Common myeloid progenitor, CD34-positive (primary cell): ENCODE measurements around the gene TSNAX.

Experiments
- CTCF ChIA-PET: fragments of 350-600 bp; sonication (Branson Sonifier 250); formaldehyde crosslinking; loops from one replicate; lab custom pipeline; 2021; ENCODE audit warnings: antibody characterized with exemption; lab: Charles Lee
- POLR2A ChIA-PET: fragments of 350-600 bp; sonication (Branson Sonifier 250); formaldehyde crosslinking; loops from one replicate; lab custom pipeline; 2021; ENCODE audit warnings: antibody characterized with exemption; lab: Charles Lee
- DNase-seq, 3 donors: peaks; one replicate each; pipeline versions ENCODE4 v3.0.0 to v3.0.0-alpha.2; 2013
- H3K27ac ChIP-seq, 2 experiments: 1 replicate in 1 of 2; 2 replicates in 1 of 2; pipeline ENCODE4 v1.7.0; 2013; ENCODE audit warnings: inconsistent platforms in 2 of 2, low read length in 2 of 2, mild to moderate bottlenecking in 2 of 2, low read depth in 1 of 2, moderate library complexity in 1 of 2; ENCODE audit not compliant: severe bottlenecking in 2 of 2, insufficient read depth in 1 of 2, poor library complexity in 1 of 2
- H3K27me3 ChIP-seq, 5 experiments: replicated peaks in 2 of 5; 1 replicate in 3 of 5; 2 replicates in 2 of 5; pipeline versions ENCODE4 v1.6.1 to v1.7.0; 2013; ENCODE audit warnings: low read length in 4 of 5, mild to moderate bottlenecking in 2 of 5, moderate library complexity in 2 of 5, inconsistent platforms in 1 of 5; ENCODE audit not compliant: insufficient read depth in 5 of 5, control insufficient read depth in 4 of 5
- H3K36me3 ChIP-seq, 4 experiments: 1 replicate in 2 of 4; 2 replicates in 2 of 4; pipeline versions ENCODE4 v1.6.1 to v1.7.0; 2013; ENCODE audit warnings: low read length in 3 of 4, control low read depth in 1 of 4, mild to moderate bottlenecking in 1 of 4; ENCODE audit not compliant: control insufficient read depth in 4 of 4, insufficient read depth in 4 of 4
- H3K4me1 ChIP-seq, 4 experiments: 1 replicate in 3 of 4; 2 replicates in 1 of 4; pipeline versions ENCODE4 v1.6.1 to v1.7.1; 2013; ENCODE audit warnings: low read length in 3 of 4, mild to moderate bottlenecking in 3 of 4, control low read depth in 1 of 4, inconsistent platforms in 1 of 4, moderate library complexity in 1 of 4; ENCODE audit not compliant: control insufficient read depth in 4 of 4, insufficient read depth in 4 of 4; ENCODE audit errors: control extremely low read depth in 1 of 4
- H3K4me3 ChIP-seq, 7 experiments: 1 replicate in 4 of 7; 2 replicates in 3 of 7; pipeline versions ENCODE4 v1.5.1 to v1.7.0; 2013; ENCODE audit warnings: mild to moderate bottlenecking in 7 of 7, low read length in 6 of 7, moderate library complexity in 6 of 7, inconsistent platforms in 2 of 7, low read depth in 2 of 7, control low read depth in 1 of 7; ENCODE audit not compliant: insufficient read depth in 4 of 7, control insufficient read depth in 1 of 7; ENCODE audit errors: extremely low read depth in 1 of 7
- H3K9me3 ChIP-seq, 5 experiments: 1 replicate in 4 of 5; 2 replicates in 1 of 5; pipeline versions ENCODE4 v1.6.1 to v1.7.1; 2013; ENCODE audit warnings: low read length in 4 of 5, mild to moderate bottlenecking in 2 of 5, inconsistent platforms in 1 of 5, low read depth in 1 of 5, moderate library complexity in 1 of 5; ENCODE audit not compliant: control insufficient read depth in 4 of 5, insufficient read depth in 2 of 5; ENCODE audit errors: control extremely low read depth in 1 of 5
- whole genome bisulfite sequencing: methylation state at CpG from one replicate; pipeline ENCODE4 v1.1.5; 2013; ENCODE audit not compliant: insufficient coverage; 5-methylcytosine and 5-hydroxymethylcytosine counted together

The TSNAX gene

GRCh38 chr1:231533240-231533639 is 4.8 kb downstream of the TSNAX start:
- DNase-seq: no peak
- Histone ChIP-seq H3K36me3 (peaks cover 6 to 28% (median 19%) of the 10 kb centered on the region in 4 experiments), H3K27me3 (no peaks in the 10 kb centered on the region), H3K27ac (no peak overlapping the region), H3K9me3 (no peaks in the 10 kb centered on the region), H3K4me1 (peaks cover 12 to 32% (median 21%) of the 10 kb centered on the region in 4 experiments), H3K4me3 (no peak overlapping the region)
- POLR2A ChIA-PET: no interaction called here
- CTCF ChIA-PET: interaction anchor here (1.0 to 1.4 kb wide), 2 partner anchors 11 to 174 kb away, joined by 3 to 4 read pairs; no protein-coding TSS in a partner anchor
- no CpG with 5 or more reads among the region's 7 CpGs for WGBS

GRCh38 chr1:231534703-231535159 is 6.3 kb downstream of the TSNAX start:
- no peaks in the 10 kb centered on the region for H3K27me3 ChIP-seq
- peaks cover 3 to 21% (median 11%) of the 10 kb centered on the region in 4 experiments for H3K4me1 ChIP-seq
- no peak for DNase-seq
- POLR2A ChIA-PET: no interaction called here
- H3K9me3 ChIP-seq: peaks cover 0 to 6% (median 0%) of the 10 kb centered on the region in 5 experiments
- H3K36me3 ChIP-seq: peaks cover 11 to 39% (median 26%) of the 10 kb centered on the region in 4 experiments
- H3K27ac ChIP-seq: no peak overlapping the region
- WGBS: 100% methylated on average over 3 of the region's 4 CpGs
- CTCF ChIA-PET: interaction anchor here (1.1 to 1.2 kb wide), 2 partner anchors 14 to 142 kb away, joined by 3 read pairs; no protein-coding TSS in a partner anchor
- H3K4me3 ChIP-seq: no peak overlapping the region

GRCh38 chr1:231536099-231536498 is 7.6 kb downstream of the TSNAX start:
- peaks cover 0 to 10% (median 2%) of the 10 kb centered on the region in 4 experiments for H3K4me1 ChIP-seq
- peaks cover 14 to 47% (median 26%) of the 10 kb centered on the region in 4 experiments for H3K36me3 ChIP-seq
- no CpG with 5 or more reads among the region's 2 CpGs for WGBS
- no peaks in the 10 kb centered on the region for H3K27me3 ChIP-seq
- no peak overlapping the region for H3K27ac ChIP-seq
- peaks cover 3 to 12% (median 7%) of the 10 kb centered on the region in 5 experiments for H3K9me3 ChIP-seq
- POLR2A ChIA-PET: no interaction called here
- CTCF ChIA-PET: interaction anchor here (1.1 to 1.6 kb wide), 3 partner anchors 11 to 181 kb away, joined by 3 to 4 read pairs (median 4); no protein-coding TSS in a partner anchor
- no peak overlapping the region for H3K4me3 ChIP-seq
- no peak for DNase-seq

- Histone ChIP-seq H3K27ac (no peak overlapping the region), H3K4me3 (no peak overlapping the region), H3K9me3 (peaks cover 3 to 12% (median 7%) of the 10 kb centered on the region in 5 experiments), H3K27me3 (no peaks in the 10 kb centered on the region), H3K36me3 (peaks cover 16 to 69% (median 36%) of the 10 kb centered on the region in 4 experiments), H3K4me1 (no peaks in the 10 kb centered on the region)
- ChIA-PET CTCF (interaction anchor here (0.6 to 1.5 kb wide), 6 partner anchors 9 to 179 kb away, joined by 3 to 7 read pairs (median 4); no protein-coding TSS in a partner anchor), POLR2A (no interaction called here)
- DNase-seq: no peak
- no CpG with 5 or more reads among the region's 3 CpGs for WGBS
Observed at GRCh38 chr1:231540847-231541246, 12.4 kb downstream of the TSNAX start.

GRCh38 chr1:231541842-231542241 is 13.4 kb downstream of the TSNAX start:
- Histone ChIP-seq H3K9me3 (peaks cover 3 to 12% (median 7%) of the 10 kb centered on the region in 5 experiments), H3K4me3 (no peak overlapping the region), H3K27ac (no peak overlapping the region), H3K27me3 (no peaks in the 10 kb centered on the region), H3K36me3 (peaks cover 19 to 70% (median 33%) of the 10 kb centered on the region in 4 experiments), H3K4me1 (no peaks in the 10 kb centered on the region)
- 100% methylated on average over 1 of the region's 2 CpGs for WGBS
- DNase-seq: no peak
- ChIA-PET CTCF (interaction anchor here (0.8 to 1.5 kb wide), 3 partner anchors 8 to 13 kb away, joined by 4 to 7 read pairs (median 5); no protein-coding TSS in a partner anchor), POLR2A (no interaction called here)

- POLR2A ChIA-PET: interaction anchor here (0.6 kb wide), 1 partner anchor 124 kb away, joined by 6 read pairs; no protein-coding TSS in a partner anchor
- Histone ChIP-seq H3K9me3 (peaks cover 0 to 9% (median 4%) of the 10 kb centered on the region in 5 experiments), H3K4me1 (no peaks in the 10 kb centered on the region), H3K4me3 (no peak overlapping the region), H3K27me3 (no peaks in the 10 kb centered on the region), H3K36me3 (peaks cover 10 to 51% (median 26%) of the 10 kb centered on the region in 4 experiments), H3K27ac (no peak overlapping the region)
- CTCF ChIA-PET: interaction anchor here (0.5 to 1.6 kb wide), 3 partner anchors 13 to 508 kb away, joined by 3 to 4 read pairs (median 3); no protein-coding TSS in a partner anchor
- WGBS: no CpG with 5 or more reads among the region's 4 CpGs
- no peak for DNase-seq
Observed at GRCh38 chr1:231544943-231545592, 16.6 kb downstream of the TSNAX start.
